ENCODE data around the gene BRD7. TPM values are rescaled to one million over a fixed set of nuclear protein-coding genes. Genes with fewer than 3 reads are reported as not detected.

Gene BRD7
- total RNA-seq, 4 donors from 2014 or later = 29.9 to 41.2 (median 38.9) TPM

- no peak for ATAC-seq (ENCODE audit: low FRiP score)
- no peak for DNase-seq (ENCODE audit: low spot score)
- TF ChIP-seq CTCF (IDR thresholded peaks at IDR 0.05) = no peak
Observed at GRCh38 chr16:50286681-50287080, 82.1 kb downstream of the BRD7 start.

GRCh38 chr16:50285406-50286003, 83.3 kb downstream of the BRD7 start:
- TF ChIP-seq CTCF (IDR thresholded peaks at IDR 0.05) = no peak
- DNase-seq (ENCODE audit: low spot score) (no peak), ATAC-seq (ENCODE audit: low FRiP score) (no peak)

- DNase-seq (ENCODE audit: low spot score) (no peak), ATAC-seq (ENCODE audit: low FRiP score) (no peak)
- TF ChIP-seq CTCF (IDR thresholded peaks at IDR 0.05) = no peak
Observed at GRCh38 chr16:50284131-50284911, 84.5 kb downstream of the BRD7 start.

- ATAC-seq (ENCODE audit: low FRiP score) (no peak), DNase-seq (ENCODE audit: low spot score) (no peak)
- no peak for TF ChIP-seq CTCF (IDR thresholded peaks at IDR 0.05)
Observed at GRCh38 chr16:50282955-50283631, 85.7 kb downstream of the BRD7 start.

GRCh38 chr16:50282010-50282538, 86.7 kb downstream of the BRD7 start:
- TF ChIP-seq CTCF (IDR thresholded peaks at IDR 0.05) = no peak
- ATAC-seq (ENCODE audit: low FRiP score) (peak; percentile 43), DNase-seq (ENCODE audit: low spot score) (no peak)

- ATAC-seq (ENCODE audit: low FRiP score) (no peak), DNase-seq (ENCODE audit: low spot score) (no peak)
- no peak for TF ChIP-seq CTCF (IDR thresholded peaks at IDR 0.05)
Observed at GRCh38 chr16:50281391-50282009, 87.3 kb downstream of the BRD7 start.
